ENCODE measurements around the gene DNPH1. TPM values are rescaled to one million over a fixed set of nuclear protein-coding genes. Genes with fewer than 3 reads are reported as not detected.

Gene DNPH1
- total RNA-seq, 1 donor from 2014 or later, result 27.2 TPM

- Mint-ChIP-seq H3K27ac (ENCODE audit: unreplicated experiment) (no peak overlapping the region), H3K27me3 (ENCODE audit: unreplicated experiment) (no peaks in the 10 kb centered on the region), H3K36me3 (ENCODE audit: unreplicated experiment) (peaks cover 16% of the 10 kb centered on the region), H3K9me3 (ENCODE audit: unreplicated experiment) (no peaks in the 10 kb centered on the region), H3K4me1 (ENCODE audit: unreplicated experiment) (peaks cover 5% of the 10 kb centered on the region), H3K4me3 (ENCODE audit: unreplicated experiment) (no peak overlapping the region)
- TF ChIP-seq CTCF (IDR thresholded peaks at IDR 0.05), result no peak
- no peak for DNase-seq (ENCODE audit: extremely low spot score, unreplicated experiment)
Measured at GRCh38 chr6:43220439-43220951, 8.8 kb downstream of the DNPH1 start.

GRCh38 chr6:43219814-43220213, 9.5 kb downstream of the DNPH1 start:
- Mint-ChIP-seq H3K27ac (ENCODE audit: unreplicated experiment) (no peak overlapping the region), H3K4me1 (ENCODE audit: unreplicated experiment) (peaks cover 5% of the 10 kb centered on the region), H3K36me3 (ENCODE audit: unreplicated experiment) (peaks cover 19% of the 10 kb centered on the region), H3K27me3 (ENCODE audit: unreplicated experiment) (no peaks in the 10 kb centered on the region), H3K9me3 (ENCODE audit: unreplicated experiment) (no peaks in the 10 kb centered on the region), H3K4me3 (ENCODE audit: unreplicated experiment) (no peak overlapping the region)
- DNase-seq (ENCODE audit: extremely low spot score, unreplicated experiment), result no peak
- TF ChIP-seq CTCF (IDR thresholded peaks at IDR 0.05), result no peak

GRCh38 chr6:43219119-43219518, 10.2 kb downstream of the DNPH1 start:
- no peaks in the 10 kb centered on the region for H3K27me3 Mint-ChIP-seq (ENCODE audit: unreplicated experiment)
- no peak for TF ChIP-seq CTCF (IDR thresholded peaks at IDR 0.05)
- H3K9me3 Mint-ChIP-seq (ENCODE audit: unreplicated experiment), result no peaks in the 10 kb centered on the region
- H3K4me1 Mint-ChIP-seq (ENCODE audit: unreplicated experiment), result no peaks in the 10 kb centered on the region
- no peak overlapping the region for H3K27ac Mint-ChIP-seq (ENCODE audit: unreplicated experiment)
- DNase-seq (ENCODE audit: extremely low spot score, unreplicated experiment), result no peak
- H3K4me3 Mint-ChIP-seq (ENCODE audit: unreplicated experiment), result no peak overlapping the region
- peaks cover 18% of the 10 kb centered on the region for H3K36me3 Mint-ChIP-seq (ENCODE audit: unreplicated experiment)

GRCh38 chr6:43217351-43217750, 11.9 kb downstream of the DNPH1 start:
- no peak for DNase-seq (ENCODE audit: extremely low spot score, unreplicated experiment)
- peaks cover 19% of the 10 kb centered on the region for H3K36me3 Mint-ChIP-seq (ENCODE audit: unreplicated experiment)
- no peak for TF ChIP-seq CTCF (IDR thresholded peaks at IDR 0.05)
- no peak overlapping the region for H3K4me3 Mint-ChIP-seq (ENCODE audit: unreplicated experiment)
- H3K9me3 Mint-ChIP-seq (ENCODE audit: unreplicated experiment), result no peaks in the 10 kb centered on the region
- H3K27me3 Mint-ChIP-seq (ENCODE audit: unreplicated experiment), result no peaks in the 10 kb centered on the region
- no peak overlapping the region for H3K27ac Mint-ChIP-seq (ENCODE audit: unreplicated experiment)
- no peaks in the 10 kb centered on the region for H3K4me1 Mint-ChIP-seq (ENCODE audit: unreplicated experiment)

GRCh38 chr6:43216200-43216599, 13.1 kb downstream of the DNPH1 start:
- no peaks in the 10 kb centered on the region for H3K4me1 Mint-ChIP-seq (ENCODE audit: unreplicated experiment)
- no peak overlapping the region for H3K4me3 Mint-ChIP-seq (ENCODE audit: unreplicated experiment)
- no peak for TF ChIP-seq CTCF (IDR thresholded peaks at IDR 0.05)
- no peaks in the 10 kb centered on the region for H3K27me3 Mint-ChIP-seq (ENCODE audit: unreplicated experiment)
- no peaks in the 10 kb centered on the region for H3K9me3 Mint-ChIP-seq (ENCODE audit: unreplicated experiment)
- H3K36me3 Mint-ChIP-seq (ENCODE audit: unreplicated experiment), result peaks cover 19% of the 10 kb centered on the region
- no peak overlapping the region for H3K27ac Mint-ChIP-seq (ENCODE audit: unreplicated experiment)
- DNase-seq (ENCODE audit: extremely low spot score, unreplicated experiment), result no peak

All from osteocyte (in vitro differentiated cells).